Measurements from ENCODE around the gene TOLLIP.

DNA sequence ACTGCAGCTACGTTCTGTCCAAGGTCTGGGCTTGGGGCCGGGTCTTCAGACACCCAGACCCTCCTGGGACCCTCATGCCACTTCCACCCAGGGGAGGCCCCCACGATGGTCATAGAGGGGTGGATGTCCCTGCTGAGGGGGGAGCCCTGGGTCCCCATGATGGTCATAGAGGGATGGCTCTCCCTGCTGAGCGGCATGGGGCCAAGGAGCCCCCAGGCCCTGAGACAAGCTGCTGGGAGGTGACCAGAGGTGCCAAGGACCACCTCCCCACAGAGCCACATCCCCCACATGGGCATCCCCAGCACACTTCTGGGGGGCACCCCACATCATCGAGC is 79.3 kb downstream of the TOLLIP start:
- TF ChIP-seq POLR2AphosphoS5 (IDR thresholded peaks at IDR 0.05) (no peak), POLR2A (IDR thresholded peaks at IDR 0.05) (no peak)
